ENCODE data around the gene SERINC4.
A peak's percentile ranks its signal among the peaks of the same experiment; 100 is the strongest.
"Not testable (repeated sequence)": the region's sequence is repeated elsewhere in the genome, so short reads cannot be mapped to it uniquely, and the experiment has no call there.

SERINC4 gene

GRCh38 chr15:43799945-43800285 lies at the start of gene SERINC4:
Gene SERINC4, minus strand, starts transcription at chr15:43800220. Its CDS starts 234 bp downstream, at chr15:43799986.
- DNase-seq (ENCODE audit: low spot score), result no peak

GRCh38 chr15:43845421-43845820 lies 45.4 kb upstream of the SERINC4 start:
- no peak for DNase-seq (ENCODE audit: low spot score)

GRCh38 chr15:43832485-43832884 lies 32.5 kb upstream of the SERINC4 start:
- not testable (repeated sequence) for DNase-seq (ENCODE audit: low spot score)

GRCh38 chr15:43831519-43832052 lies 31.6 kb upstream of the SERINC4 start:
- not testable (repeated sequence) for DNase-seq (ENCODE audit: low spot score)

GRCh38 chr15:43830691-43831275 lies 30.8 kb upstream of the SERINC4 start:
- not testable (repeated sequence) for DNase-seq (ENCODE audit: low spot score)

GRCh38 chr15:43829951-43830540 lies 30.0 kb upstream of the SERINC4 start:
- not testable (repeated sequence) for DNase-seq (ENCODE audit: low spot score)

- DNase-seq (ENCODE audit: low spot score), result no peak
Measured at GRCh38 chr15:43828061-43828657, 28.1 kb upstream of the SERINC4 start.

GRCh38 chr15:43826508-43827341 lies 26.7 kb upstream of the SERINC4 start, which contains the start of gene WDR76:
Gene WDR76, plus strand, starts transcription at chr15:43827002. Its CDS starts 31 bp downstream, at chr15:43827033.
- DNase-seq (ENCODE audit: low spot score), result peak; percentile 46

GRCh38 chr15:43826029-43826507 lies 26.0 kb upstream of the SERINC4 start:
- DNase-seq (ENCODE audit: low spot score), result no peak

GRCh38 chr15:43825305-43825704 lies 25.3 kb upstream of the SERINC4 start:
- not testable (repeated sequence) for DNase-seq (ENCODE audit: low spot score)

- DNase-seq (ENCODE audit: low spot score), result peak; percentile 87
Measured at GRCh38 chr15:43824302-43825246, 24.6 kb upstream of the SERINC4 start, which contains the start of gene MFAP1. Gene MFAP1, minus strand, starts transcription at chr15:43824690. Its CDS starts 121 bp downstream, at chr15:43824569.

GRCh38 chr15:43821505-43821904 lies 21.5 kb upstream of the SERINC4 start:
- DNase-seq (ENCODE audit: low spot score), result no peak

GRCh38 chr15:43815064-43815463 lies 15.0 kb upstream of the SERINC4 start:
- DNase-seq (ENCODE audit: low spot score), result not testable (repeated sequence)

- no peak for DNase-seq (ENCODE audit: low spot score)
Measured at GRCh38 chr15:43808960-43809678, 9.1 kb upstream of the SERINC4 start.

- no peak for DNase-seq (ENCODE audit: low spot score)
Measured at GRCh38 chr15:43808435-43808950, 8.5 kb upstream of the SERINC4 start.

GRCh38 chr15:43802676-43803075 lies 2.7 kb upstream of the SERINC4 start:
- not testable (repeated sequence) for DNase-seq (ENCODE audit: low spot score)

GRCh38 chr15:43800286-43801141 lies 494 bp upstream of the SERINC4 start, which contains the start of gene HYPK:
Gene HYPK, plus strand, starts transcription at chr15:43800599. Its CDS starts 24 bp downstream, at chr15:43800623.
- peak; percentile 52 for DNase-seq (ENCODE audit: low spot score)

GRCh38 chr15:43799209-43799944 lies 643 bp downstream of the SERINC4 start:
- no peak for DNase-seq (ENCODE audit: low spot score)

Measured in HuH-7 (cell line).